Astrocyte (in vitro differentiated cells and primary cell): ENCODE measurements around the gene DSCAM.

Source experiments
- CTCF ChIP-seq: IDR thresholded peaks from 2 replicates; pipeline ENCODE4 v1.5.1; 2011; ENCODE audit warnings: low read depth, mild to moderate bottlenecking, inconsistent platforms, low read length, moderate library complexity; ENCODE audit not compliant: insufficient read depth
- EZH2 ChIP-seq: IDR thresholded peaks from 2 replicates; pipeline ENCODE4 v1.6.1; 2012; ENCODE audit warnings: mild to moderate bottlenecking, low read length, inconsistent platforms; ENCODE audit not compliant: insufficient read depth

- TF ChIP-seq EZH2 (no peak), CTCF (no peak)
Measured at GRCh38 chr21:39979321-39979720, 867.6 kb downstream of the DSCAM start.
